GM12878 (cell line): Measurements from ENCODE around the gene GPR63. TPM values are rescaled to one million over a fixed set of nuclear protein-coding genes. Genes with fewer than 3 reads are reported as not detected.

Experiments
- ASH2L ChIP-seq: fragments of 300-600, 200-600 bp; sonication (generic); IDR thresholded peaks from 2 replicates; pipeline ENCODE4 v1.6.1; 2017; ENCODE audit warnings: low read depth, mild to moderate bottlenecking, borderline replicate concordance
- CHD2 ChIP-seq: IDR thresholded peaks from 2 replicates; pipeline ENCODE4 v1.6.1; 2011; ENCODE audit warnings: low read depth, low read length, improper control_type of control experiment, borderline replicate concordance
- CHD4 ChIP-seq: fragments of 200-600 bp; sonication (generic); IDR thresholded peaks from 2 replicates; pipeline ENCODE4 v1.6.1; 2016; ENCODE audit warnings: mild to moderate bottlenecking
- NFIC ChIP-seq: IDR thresholded peaks from 2 replicates; pipeline ENCODE4 v1.6.1; 2012; ENCODE audit warnings: low read depth, mild to moderate bottlenecking, inconsistent platforms, low read length, moderate library complexity
- NFXL1 ChIP-seq: fragments of 450-650 bp; IDR thresholded peaks from 2 replicates; pipeline ENCODE4 v1.6.1; 2017; ENCODE audit warnings: antibody characterized with exemption, mild to moderate bottlenecking, borderline replicate concordance
- NR2C2 ChIP-seq: IDR thresholded peaks from 2 replicates; pipeline ENCODE4 v1.6.1; 2011; ENCODE audit warnings: borderline replicate concordance, low read depth; ENCODE audit not compliant: control insufficient read depth, insufficient read length
- STAT1 ChIP-seq: fragments of 450-650 bp; conservative IDR thresholded peaks from 2 replicates; pipeline ENCODE4 v1.6.1; 2014; ENCODE audit warnings: antibody characterized with exemption, mild to moderate bottlenecking
- ZNF217 ChIP-seq: fragments of 450-650 bp; IDR thresholded peaks from 2 replicates; pipeline ENCODE4 v1.6.1; 2017; ENCODE audit warnings: antibody characterized with exemption, mild to moderate bottlenecking
- polyA plus RNA-seq, 11 experiments: library from polyadenylated mRNA; depleted of rRNA in 4 of 11; unstranded in 6 of 11; stranded (reverse) in 5 of 11; fragments of >200 nt; fragmentation: Nextera tagmentation in 4 of 11; fragmentation: Illumina TruSeq in 1 of 11; extraction: Ambion mirVana in 4 of 11; extraction: Trizol in 1 of 11; gene quantifications; 1 replicate in 1 of 11; 2 replicates in 10 of 11; pipeline versions ENCODE4 v1.2.1 to v1.2.3, GENCODE V29; 2011 to 2016; ENCODE audit warnings: inconsistent platforms in 2 of 11, missing spikeins in 2 of 11, low read depth in 1 of 11
- total RNA-seq, 4 experiments: library from RNA; depleted of rRNA in 3 of 4; stranded (reverse); fragments of >200 nt in 3 of 4; fragmentation: Illumina TruSeq in 1 of 4; extraction: Trizol in 1 of 4; gene quantifications; 2 replicates each; pipeline versions ENCODE4 v1.2.1 to v1.2.3, GENCODE V29; 2013 to 2021
- TF ChIP-seq, protein P1 (sequence below): fragments of 450-650 bp; IDR thresholded peaks from 2 replicates; pipeline ENCODE4 v1.6.1; 2018; ENCODE audit warnings: borderline replicate concordance, mild to moderate bottlenecking; ENCODE audit not compliant: partially characterized antibody
- TF ChIP-seq, protein P2 (sequence below): IDR thresholded peaks from 2 replicates; pipeline ENCODE4 v1.6.1; 2011; ENCODE audit warnings: borderline replicate concordance, low read depth, mild to moderate bottlenecking, moderate library complexity, mixed read lengths, low read length; ENCODE audit not compliant: insufficient read depth; ENCODE audit errors: extremely low read length
- TF ChIP-seq, protein P3 (sequence below): fragments of 450-650 bp; IDR thresholded peaks from 2 replicates; pipeline ENCODE4 v1.6.1; 2017; ENCODE audit warnings: mild to moderate bottlenecking, moderate library complexity

Gene GPR63
- total and polyA plus RNA-seq, 10 of the 15 experiments (the other 5 are each of a cell fraction or from before 2014, with no cell fraction given) = 1.6 to 6.6 (median 3.5) TPM

DNA sequence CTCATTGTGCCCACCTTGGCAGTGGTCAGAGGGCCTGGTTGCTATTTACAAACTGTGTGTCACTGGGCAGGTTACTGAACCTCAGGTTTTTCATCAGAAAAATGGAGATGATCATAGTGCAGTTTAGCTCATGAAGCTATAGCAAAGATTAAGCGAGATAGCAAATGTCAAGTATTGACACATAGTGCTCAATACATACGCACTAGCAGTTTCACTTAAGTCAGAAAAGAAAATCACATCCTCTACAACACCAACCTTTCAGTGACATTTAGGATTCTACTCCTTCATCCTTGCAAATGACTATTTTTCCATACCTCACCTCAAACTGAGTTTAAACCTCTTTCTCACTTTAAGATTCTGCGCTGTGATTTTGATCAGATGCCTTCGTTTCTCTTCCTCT is 16.2 kb downstream of the GPR63 start (continued):
- no peak for TF ChIP-seq NR2C2
- no peak for TF ChIP-seq STAT1
- no peak for TF ChIP-seq ASH2L
- no peak for TF ChIP-seq NFXL1
- TF ChIP-seq, protein P1, sequence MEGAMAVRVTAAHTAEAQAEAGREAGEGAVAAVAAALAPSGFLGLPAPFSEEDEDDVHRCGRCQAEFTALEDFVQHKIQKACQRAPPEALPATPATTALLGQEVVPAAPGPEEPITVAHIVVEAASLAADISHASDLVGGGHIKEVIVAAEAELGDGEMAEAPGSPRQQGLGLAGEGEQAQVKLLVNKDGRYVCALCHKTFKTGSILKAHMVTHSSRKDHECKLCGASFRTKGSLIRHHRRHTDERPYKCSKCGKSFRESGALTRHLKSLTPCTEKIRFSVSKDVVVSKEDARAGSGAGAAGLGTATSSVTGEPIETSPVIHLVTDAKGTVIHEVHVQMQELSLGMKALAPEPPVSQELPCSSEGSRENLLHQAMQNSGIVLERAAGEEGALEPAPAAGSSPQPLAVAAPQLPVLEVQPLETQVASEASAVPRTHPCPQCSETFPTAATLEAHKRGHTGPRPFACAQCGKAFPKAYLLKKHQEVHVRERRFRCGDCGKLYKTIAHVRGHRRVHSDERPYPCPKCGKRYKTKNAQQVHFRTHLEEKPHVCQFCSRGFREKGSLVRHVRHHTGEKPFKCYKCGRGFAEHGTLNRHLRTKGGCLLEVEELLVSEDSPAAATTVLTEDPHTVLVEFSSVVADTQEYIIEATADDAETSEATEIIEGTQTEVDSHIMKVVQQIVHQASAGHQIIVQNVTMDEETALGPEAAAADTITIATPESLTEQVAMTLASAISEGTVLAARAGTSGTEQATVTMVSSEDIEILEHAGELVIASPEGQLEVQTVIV = no peak
- TF ChIP-seq, protein P2, sequence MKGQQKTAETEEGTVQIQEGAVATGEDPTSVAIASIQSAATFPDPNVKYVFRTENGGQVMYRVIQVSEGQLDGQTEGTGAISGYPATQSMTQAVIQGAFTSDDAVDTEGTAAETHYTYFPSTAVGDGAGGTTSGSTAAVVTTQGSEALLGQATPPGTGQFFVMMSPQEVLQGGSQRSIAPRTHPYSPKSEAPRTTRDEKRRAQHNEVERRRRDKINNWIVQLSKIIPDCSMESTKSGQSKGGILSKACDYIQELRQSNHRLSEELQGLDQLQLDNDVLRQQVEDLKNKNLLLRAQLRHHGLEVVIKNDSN = no peak
- TF ChIP-seq NFIC = no peak
- TF ChIP-seq CHD4 = no peak
- TF ChIP-seq, protein P3, sequence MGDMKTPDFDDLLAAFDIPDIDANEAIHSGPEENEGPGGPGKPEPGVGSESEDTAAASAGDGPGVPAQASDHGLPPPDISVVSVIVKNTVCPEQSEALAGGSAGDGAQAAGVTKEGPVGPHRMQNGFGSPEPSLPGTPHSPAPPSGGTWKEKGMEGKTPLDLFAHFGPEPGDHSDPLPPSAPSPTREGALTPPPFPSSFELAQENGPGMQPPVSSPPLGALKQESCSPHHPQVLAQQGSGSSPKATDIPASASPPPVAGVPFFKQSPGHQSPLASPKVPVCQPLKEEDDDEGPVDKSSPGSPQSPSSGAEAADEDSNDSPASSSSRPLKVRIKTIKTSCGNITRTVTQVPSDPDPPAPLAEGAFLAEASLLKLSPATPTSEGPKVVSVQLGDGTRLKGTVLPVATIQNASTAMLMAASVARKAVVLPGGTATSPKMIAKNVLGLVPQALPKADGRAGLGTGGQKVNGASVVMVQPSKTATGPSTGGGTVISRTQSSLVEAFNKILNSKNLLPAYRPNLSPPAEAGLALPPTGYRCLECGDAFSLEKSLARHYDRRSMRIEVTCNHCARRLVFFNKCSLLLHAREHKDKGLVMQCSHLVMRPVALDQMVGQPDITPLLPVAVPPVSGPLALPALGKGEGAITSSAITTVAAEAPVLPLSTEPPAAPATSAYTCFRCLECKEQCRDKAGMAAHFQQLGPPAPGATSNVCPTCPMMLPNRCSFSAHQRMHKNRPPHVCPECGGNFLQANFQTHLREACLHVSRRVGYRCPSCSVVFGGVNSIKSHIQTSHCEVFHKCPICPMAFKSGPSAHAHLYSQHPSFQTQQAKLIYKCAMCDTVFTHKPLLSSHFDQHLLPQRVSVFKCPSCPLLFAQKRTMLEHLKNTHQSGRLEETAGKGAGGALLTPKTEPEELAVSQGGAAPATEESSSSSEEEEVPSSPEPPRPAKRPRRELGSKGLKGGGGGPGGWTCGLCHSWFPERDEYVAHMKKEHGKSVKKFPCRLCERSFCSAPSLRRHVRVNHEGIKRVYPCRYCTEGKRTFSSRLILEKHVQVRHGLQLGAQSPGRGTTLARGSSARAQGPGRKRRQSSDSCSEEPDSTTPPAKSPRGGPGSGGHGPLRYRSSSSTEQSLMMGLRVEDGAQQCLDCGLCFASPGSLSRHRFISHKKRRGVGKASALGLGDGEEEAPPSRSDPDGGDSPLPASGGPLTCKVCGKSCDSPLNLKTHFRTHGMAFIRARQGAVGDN = no peak
- TF ChIP-seq ZNF217 = no peak
- no peak for TF ChIP-seq CHD2
